HG03060 (cell line): Measurements from ENCODE around the gene GGA3.
"Not testable (repeated sequence)": the region's sequence is repeated elsewhere in the genome, so short reads cannot be mapped to it uniquely, and the experiment has no call there.

ENCODE experiments used
- ATAC-seq: cut with Tn5 transposase; IDR thresholded peaks from one replicate; pipeline ENCODE4 v1.9.1; 2021; ENCODE audit warnings: low read depth, moderate number of reproducible peaks; ENCODE audit not compliant: unreplicated experiment

GGA3 gene

GRCh38 chr17:75273977-75274708 is 12.7 kb upstream of the GGA3 start:
- ATAC-seq: no peak

- no peak for ATAC-seq
These were observed 11.4 kb upstream of the GGA3 start for GRCh38 chr17:75272848-75273184.

GRCh38 chr17:75271955-75272847 is 10.8 kb upstream of the GGA3 start:
- no peak for ATAC-seq

GRCh38 chr17:75271233-75271954 is 10.0 kb upstream of the GGA3 start:
- no peak for ATAC-seq

GRCh38 chr17:75270966-75271232 is 9.5 kb upstream of the GGA3 start, which contains the start of gene MIF4GD:
Gene MIF4GD (minus strand): TSS chr17:75271231. CDS start chr17:75270195, 1,036 bp downstream.
- ATAC-seq: no peak

GRCh38 chr17:75270218-75270965 is 9.0 kb upstream of the GGA3 start:
- no peak for ATAC-seq

GRCh38 chr17:75269844-75270217 is 8.4 kb upstream of the GGA3 start:
- ATAC-seq: no peak

GRCh38 chr17:75267411-75268232 is 6.2 kb upstream of the GGA3 start:
- ATAC-seq: no peak

GRCh38 chr17:75267153-75267410 is 5.7 kb upstream of the GGA3 start:
- ATAC-seq: no peak

- ATAC-seq: no peak
These were observed 5.1 kb upstream of the GGA3 start for GRCh38 chr17:75266316-75267152.

GRCh38 chr17:75265614-75266315 is 4.4 kb upstream of the GGA3 start:
- no peak for ATAC-seq

- ATAC-seq: no peak
These were observed 1.6 kb upstream of the GGA3 start for GRCh38 chr17:75263055-75263454.

GRCh38 chr17:75262112-75262606 is 753 bp upstream of the GGA3 start:
- no peak for ATAC-seq

GRCh38 chr17:75260641-75261335 is 618 bp downstream of the GGA3 start:
- ATAC-seq: no peak

GRCh38 chr17:75257228-75257627 is 4.2 kb downstream of the GGA3 start:
- not testable (repeated sequence) for ATAC-seq

GRCh38 chr17:75255954-75256698 is 5.3 kb downstream of the GGA3 start:
- not testable (repeated sequence) for ATAC-seq
